GM19239 (cell line): Measurements from ENCODE around the gene TRIM25.

Experiments used
- DNase-seq: peaks from one replicate; pipeline ENCODE4 v3.0.0; 2011; ENCODE audit warnings: low spot score; ENCODE audit not compliant: insufficient read length
- FAIRE-seq: peaks from 2 replicates; lab custom pipeline; 2011; peaks lifted over from hg19 to GRCh38; lab: Jason Lieb, UNC

TRIM25 gene

GRCh38 chr17:56879280-56879679, 34.6 kb downstream of the TRIM25 start:
- DNase-seq (no peak), FAIRE-seq (no peak)

GRCh38 chr17:56876766-56877179, 37.1 kb downstream of the TRIM25 start:
- DNase-seq (no peak), FAIRE-seq (no peak)

GRCh38 chr17:56870081-56870651, 43.7 kb downstream of the TRIM25 start:
- FAIRE-seq (peak; percentile 56), DNase-seq (no peak)

GRCh38 chr17:56868716-56869115, 45.1 kb downstream of the TRIM25 start:
- FAIRE-seq = no peak
- DNase-seq = no peak

GRCh38 chr17:56867948-56868376, 45.9 kb downstream of the TRIM25 start:
- FAIRE-seq = no peak
- DNase-seq = no peak

GRCh38 chr17:56866496-56866895, 47.4 kb downstream of the TRIM25 start:
- FAIRE-seq = no peak
- no peak for DNase-seq

GRCh38 chr17:56866076-56866475, 47.8 kb downstream of the TRIM25 start:
- no peak for FAIRE-seq
- DNase-seq = no peak

- DNase-seq = no peak
- FAIRE-seq = no peak
Observed at GRCh38 chr17:56863974-56864373, 49.9 kb downstream of the TRIM25 start.

- FAIRE-seq (no peak), DNase-seq (no peak)
Observed at GRCh38 chr17:56861899-56862298, 52.0 kb downstream of the TRIM25 start.

- FAIRE-seq (no peak), DNase-seq (no peak)
Observed at GRCh38 chr17:56851008-56851407, 62.8 kb downstream of the TRIM25 start.

GRCh38 chr17:56850591-56850990, 63.3 kb downstream of the TRIM25 start:
- FAIRE-seq (no peak), DNase-seq (no peak)

- DNase-seq (no peak), FAIRE-seq (peak; percentile 23)
Observed at GRCh38 chr17:56849131-56849530, 64.7 kb downstream of the TRIM25 start.

- FAIRE-seq (no peak), DNase-seq (no peak)
Observed at GRCh38 chr17:56847106-56847505, 66.7 kb downstream of the TRIM25 start.

GRCh38 chr17:56845934-56846333, 67.9 kb downstream of the TRIM25 start:
- FAIRE-seq (no peak), DNase-seq (no peak)

- FAIRE-seq (no peak), DNase-seq (no peak)
Observed at GRCh38 chr17:56842577-56842976, 71.3 kb downstream of the TRIM25 start.

GRCh38 chr17:56838687-56839086, 75.2 kb downstream of the TRIM25 start:
- no peak for DNase-seq
- FAIRE-seq = no peak
